ENCODE data around the gene SPOCK2. TPM values are rescaled to one million over a fixed set of nuclear protein-coding genes. Genes with fewer than 3 reads are reported as not detected.
A peak's percentile ranks its signal among the peaks of the same experiment; 100 is the strongest.

SPOCK2 gene
- total RNA-seq, 2 experiments from 2014 or later: 370 to 371 TPM

DNA sequence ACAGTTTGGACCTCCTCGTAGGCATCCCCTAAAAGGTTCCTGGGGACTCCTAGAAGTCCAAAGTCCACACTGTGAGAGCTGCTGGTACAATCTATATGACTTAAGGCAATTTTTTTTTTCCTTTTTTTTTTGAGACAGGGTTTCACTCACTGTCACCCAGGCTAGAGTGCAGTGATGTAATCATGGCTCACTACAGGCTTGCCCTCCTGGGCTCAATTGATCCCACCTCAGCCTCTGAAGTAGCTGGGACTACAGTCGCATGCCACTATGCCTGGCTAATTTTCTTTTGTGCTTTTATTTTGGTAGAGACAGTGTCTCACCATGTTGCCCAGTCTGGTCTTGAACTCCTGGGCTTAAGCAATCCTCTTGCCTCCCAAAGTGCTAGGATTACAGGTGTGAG, 4.6 kb upstream of the SPOCK2 start:
- POLR2A ChIA-PET: no interaction called here
- H3K27ac Mint-ChIP-seq: no peak overlapping the region
- no peak overlapping the region for H3K4me3 Mint-ChIP-seq
- H3K4me1 Mint-ChIP-seq: peaks cover 43% of the 10 kb centered on the region
- DNase-seq: no peak
- H3K27me3 Mint-ChIP-seq: no peaks in the 10 kb centered on the region
- peaks cover 32% of the 10 kb centered on the region for H3K36me3 Mint-ChIP-seq
- no peak for ATAC-seq (ENCODE audit: low read depth)
- H3K9me3 Mint-ChIP-seq: no peaks in the 10 kb centered on the region

DNA sequence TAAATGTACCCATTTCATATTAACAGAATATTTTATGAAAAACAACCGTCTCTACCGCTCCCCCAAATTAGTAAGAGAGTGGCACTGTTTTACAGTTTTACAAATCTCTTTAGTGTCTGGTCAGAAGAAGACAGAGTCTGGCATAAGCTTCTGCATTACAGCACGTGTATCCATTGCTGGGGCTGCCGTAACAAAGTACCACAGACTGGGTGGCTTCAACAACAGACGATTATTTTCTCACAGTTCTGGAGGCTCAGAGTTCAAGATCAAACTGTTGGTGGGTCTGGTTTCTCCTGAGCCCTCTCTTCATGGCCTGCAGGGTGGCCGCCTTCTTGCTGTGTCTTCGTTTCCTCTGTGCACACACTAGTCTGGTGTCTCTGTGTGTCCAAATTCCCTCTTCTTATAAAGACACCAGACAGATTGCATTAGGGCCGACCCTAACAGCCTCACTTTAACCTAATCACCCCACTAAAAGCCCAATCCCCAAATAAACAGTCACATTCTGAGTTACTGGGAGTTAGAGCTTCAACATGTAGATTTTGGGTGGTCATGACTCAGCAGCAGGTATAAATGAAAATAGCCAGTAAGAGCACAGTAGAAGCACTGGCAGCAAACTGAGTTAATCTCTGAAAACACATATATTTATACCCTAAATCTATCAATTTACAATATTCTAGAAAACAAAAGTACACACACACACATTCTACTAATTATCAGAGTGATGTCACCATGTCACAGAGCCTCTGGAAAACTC, 4.0 kb upstream of the SPOCK2 start:
- DNase-seq (no peak), ATAC-seq (ENCODE audit: low read depth) (no peak)
- H3K4me1 Mint-ChIP-seq: peaks cover 43% of the 10 kb centered on the region
- H3K27ac Mint-ChIP-seq: no peak overlapping the region
- POLR2A ChIA-PET: no interaction called here
- H3K36me3 Mint-ChIP-seq: peaks cover 34% of the 10 kb centered on the region
- H3K27me3 Mint-ChIP-seq: no peaks in the 10 kb centered on the region
- no peak overlapping the region for H3K4me3 Mint-ChIP-seq
- no peaks in the 10 kb centered on the region for H3K9me3 Mint-ChIP-seq

DNA sequence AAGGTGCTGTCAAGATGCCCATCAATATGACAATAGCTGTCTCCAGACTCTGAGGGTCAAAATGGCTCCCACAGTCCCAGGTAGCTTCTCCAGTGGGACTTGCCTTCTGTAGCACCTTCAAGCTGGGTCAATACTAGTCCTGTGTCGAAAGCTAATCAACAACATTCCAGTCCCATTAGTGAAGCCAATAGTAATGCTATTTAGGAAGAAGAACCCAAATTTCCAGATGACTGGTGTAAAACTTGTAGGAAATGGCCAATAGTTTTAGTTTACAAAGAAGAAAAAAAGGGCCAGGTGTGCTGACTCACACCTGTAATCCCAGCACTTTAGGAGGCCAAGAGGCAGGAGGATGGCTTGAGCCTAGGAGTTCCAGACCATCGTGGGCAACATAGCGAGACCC, 2.0 kb upstream of the SPOCK2 start:
- no peak for ATAC-seq (ENCODE audit: low read depth)
- POLR2A ChIA-PET: interaction anchor here (0.6 to 7.9 kb wide), 10 partner anchors 9 to 244 kb away, joined by 4 to 67 read pairs (median 6); partner anchors contain the start of genes ANAPC16 and ASCC1
- H3K27ac Mint-ChIP-seq: peak overlapping the region; percentile 99
- peaks cover 33% of the 10 kb centered on the region for H3K36me3 Mint-ChIP-seq
- H3K27me3 Mint-ChIP-seq: no peaks in the 10 kb centered on the region
- DNase-seq: no peak
- peak overlapping the region; percentile 98 for H3K4me3 Mint-ChIP-seq
- peaks cover 42% of the 10 kb centered on the region for H3K4me1 Mint-ChIP-seq
- no peaks in the 10 kb centered on the region for H3K9me3 Mint-ChIP-seq

DNA sequence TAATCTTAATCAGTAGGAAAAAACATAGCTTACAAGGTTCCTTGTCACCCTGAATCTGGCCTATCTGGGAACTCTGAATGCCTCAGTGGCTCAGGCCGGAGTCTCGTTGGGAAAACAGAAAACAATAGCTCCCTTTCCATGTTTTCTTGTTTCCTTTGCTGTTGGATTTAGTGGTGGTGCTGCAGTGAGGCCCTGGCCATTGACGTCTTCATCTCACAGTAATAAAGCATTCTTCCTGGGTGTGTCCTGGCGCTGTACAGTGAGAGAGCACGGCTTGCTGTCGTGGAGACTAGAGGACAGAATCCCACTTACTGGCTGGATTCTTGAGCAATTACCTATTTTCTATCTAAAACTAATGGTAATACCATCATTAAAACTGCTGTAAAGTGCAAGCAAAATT, 1.3 kb upstream of the SPOCK2 start:
- DNase-seq (no peak), ATAC-seq (ENCODE audit: low read depth) (no peak)
- peaks cover 39% of the 10 kb centered on the region for H3K36me3 Mint-ChIP-seq
- H3K4me1 Mint-ChIP-seq: peaks cover 45% of the 10 kb centered on the region
- no peaks in the 10 kb centered on the region for H3K27me3 Mint-ChIP-seq
- H3K9me3 Mint-ChIP-seq: no peaks in the 10 kb centered on the region
- peak overlapping the region; percentile 99 for H3K27ac Mint-ChIP-seq
- POLR2A ChIA-PET: interaction anchor here (0.7 to 7.9 kb wide), 16 partner anchors 10 to 245 kb away, joined by 3 to 67 read pairs (median 6); partner anchors contain the start of genes ANAPC16, ASCC1 and DDIT4
- H3K4me3 Mint-ChIP-seq: peak overlapping the region; percentile 98

DNA sequence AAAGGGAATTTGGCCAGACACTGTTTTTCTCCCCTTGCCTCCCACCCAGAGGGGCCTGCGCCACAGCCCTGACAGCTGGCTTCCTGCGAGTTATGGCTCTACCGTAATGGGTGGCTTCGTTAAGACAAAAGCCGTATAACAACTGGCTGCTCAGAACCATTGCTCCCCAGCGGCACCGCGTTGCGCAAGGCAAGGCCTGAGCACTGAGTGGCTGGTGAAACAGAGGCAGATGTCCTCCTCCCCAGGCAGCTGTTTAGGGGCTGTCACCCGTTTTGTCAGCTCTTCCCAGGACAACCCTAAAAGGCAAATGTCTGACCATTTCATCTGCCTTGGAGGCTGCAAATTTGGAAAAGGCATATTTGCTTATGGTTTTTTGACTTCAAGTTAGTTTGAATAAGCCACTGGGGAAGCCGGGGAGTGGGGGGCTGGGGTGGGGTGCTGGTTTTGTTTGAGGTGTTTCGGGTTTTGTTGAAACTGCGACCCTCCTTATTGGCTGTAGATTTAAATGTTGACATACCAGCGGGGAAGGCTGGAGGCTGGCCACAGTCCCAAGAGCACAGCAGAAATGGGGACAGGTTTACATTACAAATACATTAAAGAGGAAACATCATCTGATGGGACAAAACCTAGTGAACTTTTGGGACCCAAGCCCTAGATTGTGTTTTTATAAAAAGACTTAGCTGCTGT, 681 bp upstream of the SPOCK2 start:
- Mint-ChIP-seq H3K27ac (peak overlapping the region; percentile 99), H3K27me3 (no peaks in the 10 kb centered on the region), H3K36me3 (peaks cover 36% of the 10 kb centered on the region), H3K4me3 (peak overlapping the region; percentile 98), H3K4me1 (peaks cover 46% of the 10 kb centered on the region), H3K9me3 (no peaks in the 10 kb centered on the region)
- DNase-seq: peak; percentile 71
- ATAC-seq (ENCODE audit: low read depth): peak; percentile 52
- POLR2A ChIA-PET: interaction anchor here (0.6 to 7.9 kb wide), 23 partner anchors 10 to 413 kb away, joined by 3 to 67 read pairs (median 5); partner anchors contain the start of genes ANAPC16, ASCC1 and DDIT4

DNA sequence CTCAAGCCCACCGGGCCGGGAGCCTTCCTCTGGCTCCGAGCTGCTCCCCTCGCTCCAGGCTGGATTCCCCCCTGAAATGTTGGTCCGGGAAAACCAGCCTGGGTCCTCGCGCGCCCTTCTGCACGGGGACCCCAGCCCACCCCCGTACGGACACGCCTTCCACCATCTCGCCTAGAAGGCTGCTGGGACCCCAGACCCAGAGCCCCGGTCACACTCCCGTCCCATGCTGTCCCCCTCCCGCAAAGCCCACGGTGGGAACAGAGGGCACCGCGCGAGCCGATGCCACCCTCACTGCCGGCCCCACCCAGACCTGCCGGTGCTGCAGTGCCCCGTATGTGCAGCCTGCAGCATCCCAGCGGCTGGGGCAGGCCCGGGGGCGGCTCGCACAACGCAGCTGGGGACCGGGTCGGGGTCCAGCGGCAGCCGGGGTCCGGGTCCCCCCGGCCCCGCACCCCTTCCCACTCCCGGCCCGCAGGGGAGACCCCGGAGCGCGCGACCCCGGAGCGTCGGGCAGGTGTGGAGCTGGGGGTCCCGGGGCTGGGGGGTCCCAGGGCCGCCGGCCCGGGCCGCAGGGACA, 871 bp downstream of the SPOCK2 start:
- Mint-ChIP-seq H3K27ac (peak overlapping the region; percentile 89), H3K4me1 (peaks cover 54% of the 10 kb centered on the region), H3K4me3 (peak overlapping the region; percentile 91), H3K36me3 (peaks cover 33% of the 10 kb centered on the region), H3K9me3 (no peaks in the 10 kb centered on the region), H3K27me3 (no peaks in the 10 kb centered on the region)
- DNase-seq (peak; percentile 70), ATAC-seq (ENCODE audit: low read depth) (peak; percentile 27)
- POLR2A ChIA-PET: interaction anchor here (0.8 to 7.9 kb wide), 21 partner anchors 8 to 247 kb away, joined by 3 to 67 read pairs (median 6); partner anchors contain the start of genes ANAPC16, ASCC1 and DDIT4

DNA sequence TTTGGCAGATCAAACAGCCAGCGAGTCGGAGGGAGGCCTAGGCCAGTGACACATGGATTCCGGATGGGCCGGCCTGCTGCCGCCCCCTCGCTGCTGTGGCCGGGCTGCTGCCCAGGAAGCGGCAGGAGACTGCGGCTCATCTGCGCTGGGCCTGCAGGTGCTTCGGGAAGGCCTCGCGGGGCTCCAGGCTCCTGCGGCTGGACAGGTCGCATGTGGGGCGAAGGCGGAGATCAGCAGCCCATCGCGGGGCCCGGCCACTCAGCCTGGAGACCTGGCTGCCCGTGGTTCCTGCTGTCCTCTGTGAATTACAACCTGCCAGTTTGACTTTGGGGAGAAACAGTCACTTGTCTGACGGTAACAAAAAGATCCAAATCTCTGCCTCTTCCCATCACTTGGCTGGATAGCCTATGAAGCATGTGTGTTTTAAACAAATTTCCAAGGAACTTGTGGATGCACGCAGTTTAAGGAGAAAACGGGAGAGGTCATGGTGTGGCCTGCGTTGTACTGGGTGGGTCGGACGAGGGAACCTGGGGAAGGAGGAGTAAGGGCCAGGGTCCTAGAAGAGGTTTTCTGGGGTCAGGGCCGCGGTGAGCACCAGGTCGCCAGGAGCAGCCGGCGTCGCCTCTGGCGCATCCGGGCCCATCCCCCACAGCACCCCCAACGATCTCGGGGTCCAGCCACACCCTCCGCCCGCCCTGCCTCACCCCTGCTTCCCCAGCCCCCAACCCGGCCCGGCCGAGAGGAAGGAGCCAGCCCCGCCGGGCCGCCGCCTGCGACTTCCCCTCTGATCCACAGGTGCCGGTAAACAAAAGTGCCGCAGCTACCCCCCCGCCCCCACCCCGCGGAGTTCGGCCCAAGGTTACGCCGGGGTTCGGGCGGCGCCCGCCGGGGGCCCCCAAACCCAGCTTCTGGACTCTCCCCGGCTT, 1.6 kb downstream of the SPOCK2 start:
- H3K36me3 Mint-ChIP-seq: peaks cover 32% of the 10 kb centered on the region
- H3K9me3 Mint-ChIP-seq: no peaks in the 10 kb centered on the region
- DNase-seq: peak; percentile 84
- POLR2A ChIA-PET: interaction anchor here (0.5 to 7.9 kb wide), 19 partner anchors 7 to 1167 kb away, joined by 3 to 67 read pairs (median 9); partner anchors contain the start of genes ANAPC16, ASCC1 and DDIT4
- peak; percentile 25 for ATAC-seq (ENCODE audit: low read depth)
- H3K4me1 Mint-ChIP-seq: peaks cover 53% of the 10 kb centered on the region
- H3K4me3 Mint-ChIP-seq: peak overlapping the region; percentile 91
- H3K27me3 Mint-ChIP-seq: no peaks in the 10 kb centered on the region
- H3K27ac Mint-ChIP-seq: peak overlapping the region; percentile 89

DNA sequence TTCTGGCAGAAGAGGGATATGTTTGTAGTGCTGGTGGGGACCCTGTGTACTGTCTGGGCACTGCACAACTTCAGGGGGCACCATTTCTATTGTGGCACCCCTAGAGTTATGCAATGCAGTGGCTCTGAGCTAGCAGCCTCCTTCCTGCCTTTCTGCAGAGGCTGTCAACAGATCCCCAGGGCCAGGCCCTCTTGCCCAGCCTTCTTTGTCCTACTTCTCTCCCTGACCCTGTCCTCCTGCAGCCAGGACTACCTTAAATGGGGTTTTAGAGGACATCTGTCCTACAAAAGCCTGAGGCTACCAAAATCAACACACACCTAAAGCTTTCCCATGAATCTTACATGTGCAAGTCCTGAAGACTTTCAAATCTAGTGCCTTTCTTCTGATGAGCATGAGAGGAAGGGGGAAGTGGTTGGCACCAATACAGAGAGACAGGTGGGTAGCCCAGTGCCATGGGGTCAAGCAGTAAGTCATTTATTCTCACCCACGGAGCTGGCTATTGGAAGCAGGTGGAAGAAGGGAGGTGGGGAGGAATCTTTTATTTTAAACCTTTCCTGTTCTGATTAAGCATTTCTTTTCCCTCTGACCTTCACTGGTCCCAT, 2.4 kb downstream of the SPOCK2 start:
- POLR2A ChIA-PET: interaction anchor here (1.5 to 7.9 kb wide), 8 partner anchors 9 to 269 kb away, joined by 3 to 67 read pairs (median 22); partner anchors contain the start of genes ANAPC16, ASCC1, DDIT4 and DNAJB12
- H3K4me3 Mint-ChIP-seq: peak overlapping the region; percentile 91
- H3K27ac Mint-ChIP-seq: peak overlapping the region; percentile 89
- peaks cover 59% of the 10 kb centered on the region for H3K4me1 Mint-ChIP-seq
- no peaks in the 10 kb centered on the region for H3K9me3 Mint-ChIP-seq
- H3K27me3 Mint-ChIP-seq: no peaks in the 10 kb centered on the region
- peaks cover 33% of the 10 kb centered on the region for H3K36me3 Mint-ChIP-seq
- no peak for DNase-seq
- no peak for ATAC-seq (ENCODE audit: low read depth)

DNA sequence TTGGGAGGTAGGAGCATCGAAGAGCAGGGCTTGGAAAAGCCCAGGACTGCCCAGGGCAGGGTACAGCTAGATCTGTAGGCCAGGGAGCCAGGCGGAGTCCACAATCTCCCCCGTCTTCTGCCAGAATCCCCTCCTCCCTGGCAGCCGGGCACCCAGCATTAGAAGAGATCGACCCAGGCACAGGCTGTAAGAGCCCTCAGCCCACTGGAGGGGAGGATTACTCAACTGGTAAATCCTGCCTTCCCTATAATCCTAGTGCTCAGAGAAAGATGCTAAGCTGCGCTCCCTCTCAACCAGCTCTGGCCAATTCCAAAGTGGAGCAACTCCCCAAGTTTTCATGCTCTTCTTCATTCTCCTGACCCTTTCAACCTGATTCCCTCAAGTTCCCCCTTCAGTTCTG, 3.2 kb downstream of the SPOCK2 start:
- POLR2A ChIA-PET: interaction anchor here (1.1 to 7.9 kb wide), 10 partner anchors 8 to 270 kb away, joined by 3 to 67 read pairs (median 10); partner anchors contain the start of genes ANAPC16, ASCC1, DDIT4 and DNAJB12
- no peaks in the 10 kb centered on the region for H3K9me3 Mint-ChIP-seq
- H3K4me1 Mint-ChIP-seq: peaks cover 62% of the 10 kb centered on the region

DNA sequence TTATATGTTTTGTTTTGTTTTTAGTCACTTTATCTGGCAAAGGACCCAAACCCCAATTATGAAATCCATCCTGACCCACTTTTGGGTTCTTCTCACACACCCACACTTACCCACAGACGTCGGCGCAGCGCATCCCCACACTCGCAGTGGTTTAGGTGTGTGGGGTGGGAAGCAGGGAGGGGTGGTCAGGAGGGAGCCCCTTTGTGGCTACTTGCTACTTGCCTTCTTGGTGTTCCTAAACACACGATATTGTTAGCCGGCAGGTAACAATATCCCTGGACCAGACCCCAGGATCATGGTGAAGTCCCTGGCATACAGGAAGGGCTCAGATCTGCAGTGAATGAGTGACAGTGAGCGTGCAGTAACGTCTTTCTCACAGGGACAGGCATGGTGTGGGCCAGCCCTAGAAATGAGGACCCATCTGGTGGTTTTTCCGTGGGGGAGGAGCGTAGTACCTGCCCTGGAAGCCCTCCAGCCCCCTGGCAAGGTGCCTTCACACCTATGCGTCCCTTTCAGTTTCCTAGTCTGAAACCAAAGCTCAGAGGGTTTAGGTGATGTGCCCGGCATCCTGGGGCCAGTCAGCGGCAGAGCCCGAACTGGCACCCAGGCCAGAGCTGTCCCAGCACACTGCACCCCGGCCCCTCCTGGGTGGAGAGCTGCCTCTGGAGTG, 4.4 kb downstream of the SPOCK2 start:
- Mint-ChIP-seq H3K9me3 (no peaks in the 10 kb centered on the region), H3K4me3 (peak overlapping the region; percentile 91), H3K27me3 (no peaks in the 10 kb centered on the region), H3K4me1 (peaks cover 63% of the 10 kb centered on the region), H3K27ac (peak overlapping the region; percentile 89), H3K36me3 (peaks cover 41% of the 10 kb centered on the region)
- peak; percentile 66 for DNase-seq
- ATAC-seq (ENCODE audit: low read depth): peak; percentile 21
- POLR2A ChIA-PET: interaction anchor here (0.9 to 7.9 kb wide), 7 partner anchors 11 to 243 kb away, joined by 3 to 67 read pairs (median 7); partner anchors contain the start of gene DDIT4

More for the DNA sequence above, 3.2 kb downstream of the SPOCK2 start:
- Mint-ChIP-seq H3K27me3 (no peaks in the 10 kb centered on the region), H3K4me3 (peak overlapping the region; percentile 91), H3K36me3 (peaks cover 35% of the 10 kb centered on the region), H3K27ac (peak overlapping the region; percentile 89)
- no peak for ATAC-seq (ENCODE audit: low read depth)
- no peak for DNase-seq
